ENCODE data around the gene NAB2.
A peak's percentile ranks its signal among the peaks of the same experiment; 100 is the strongest.
"Not testable (repeated sequence)": the region's sequence is repeated elsewhere in the genome, so short reads cannot be mapped to it uniquely, and the experiment has no call there.

Gene NAB2

GRCh38 chr12:57112492-57113294, 23.8 kb downstream of the NAB2 start:
- no peak for DNase-seq

GRCh38 chr12:57116580-57117281, 27.8 kb downstream of the NAB2 start:
- no peak for DNase-seq

GRCh38 chr12:57118711-57119271, 29.9 kb downstream of the NAB2 start:
- no peak for DNase-seq

- DNase-seq, result no peak
Observed at GRCh38 chr12:57119294-57120085, 30.6 kb downstream of the NAB2 start.

- DNase-seq, result not testable (repeated sequence)
Observed at GRCh38 chr12:57120718-57121117, 31.8 kb downstream of the NAB2 start.

- no peak for DNase-seq
Observed at GRCh38 chr12:57123813-57124212, 34.9 kb downstream of the NAB2 start.

- DNase-seq, result peak; percentile 13 to 58 (median 44)
Observed at GRCh38 chr12:57124261-57124877, 35.5 kb downstream of the NAB2 start.

GRCh38 chr12:57126061-57126460, 37.1 kb downstream of the NAB2 start:
- no peak for DNase-seq

- DNase-seq, result no peak
Observed at GRCh38 chr12:57126561-57126960, 37.6 kb downstream of the NAB2 start.

- DNase-seq, result peak in 2 of 4 experiments; percentile 8 to 29
Observed at GRCh38 chr12:57127101-57127725, 38.3 kb downstream of the NAB2 start.

GRCh38 chr12:57127726-57128518, 39.0 kb downstream of the NAB2 start, which contains the start of gene LRP1:
LRP1 (plus strand) TSS chr12:57128483; CDS start chr12:57128965, 482 bp downstream.
- peak; percentile 50 to 77 (median 60) for DNase-seq

- peak in 2 of 4 experiments; percentile 36 to 75 for DNase-seq
Observed at GRCh38 chr12:57128519-57129247, 39.8 kb downstream of the NAB2 start.

GRCh38 chr12:57129321-57129842, 40.5 kb downstream of the NAB2 start:
- no peak for DNase-seq

- no peak for DNase-seq
Observed at GRCh38 chr12:57129889-57130288, 41.0 kb downstream of the NAB2 start.

- no peak for DNase-seq
Observed at GRCh38 chr12:57130941-57131340, 42.0 kb downstream of the NAB2 start.

- no peak for DNase-seq
Observed at GRCh38 chr12:57131896-57132744, 43.2 kb downstream of the NAB2 start.

GRCh38 chr12:57133013-57133569, 44.2 kb downstream of the NAB2 start:
- no peak for DNase-seq

- no peak for DNase-seq
Observed at GRCh38 chr12:57133916-57134315, 45.0 kb downstream of the NAB2 start.

GRCh38 chr12:57134949-57135348, 46.0 kb downstream of the NAB2 start:
- DNase-seq, result no peak

Data from activated naive CD4-positive, alpha-beta T cell (primary cell).